ENCODE measurements around the gene GALNT10. TPM values are rescaled to one million over a fixed set of nuclear protein-coding genes. Genes with fewer than 3 reads are reported as not detected.

Gene GALNT10
- total RNA-seq, 1 donor from 2014 or later = 10.2 TPM

- H3K4me1 Mint-ChIP-seq = peaks cover 17% of the 10 kb centered on the region
- H3K27me3 ChIP-seq = no peaks in the 10 kb centered on the region
- H4K20me1 ChIP-seq (ENCODE audit: low read depth) = no peaks in the 10 kb centered on the region
- H3F3A ChIP-seq (ENCODE audit: low read depth) = no peaks in the 10 kb centered on the region
- TF ChIP-seq EZH2 (IDR thresholded peaks at IDR 0.05) (no peak), CTCF (IDR thresholded peaks at IDR 0.05) (no peak), EZH2phosphoT487 (IDR thresholded peaks at IDR 0.05) (no peak)
- no peak for DNase-seq (ENCODE audit: low spot score)
- H3K27me3 Mint-ChIP-seq (ENCODE audit: insufficient read depth, low read depth) = no peaks in the 10 kb centered on the region
- no peaks in the 10 kb centered on the region for H3K9me3 ChIP-seq (ENCODE audit: low read depth)
- no peak overlapping the region for H3K4me2 ChIP-seq
- no peak overlapping the region for H3K27ac Mint-ChIP-seq
- peaks cover 3% of the 10 kb centered on the region for H3K4me1 ChIP-seq
- H3K4me3 ChIP-seq = no peak overlapping the region
- no peak overlapping the region for H3K27ac ChIP-seq
- H3K4me3 Mint-ChIP-seq = no peak overlapping the region
- H2AFZ ChIP-seq (replicated peaks) = no peak overlapping the region
- H3K36me3 Mint-ChIP-seq = peaks cover 8% of the 10 kb centered on the region
- H3K9ac ChIP-seq = no peak overlapping the region
- H3K79me2 ChIP-seq (ENCODE audit: low read depth) = no peaks in the 10 kb centered on the region
- H3K36me3 ChIP-seq = no peaks in the 10 kb centered on the region
- H3K9me3 Mint-ChIP-seq = no peaks in the 10 kb centered on the region
Observed at GRCh38 chr5:154329062-154329461, 138.5 kb downstream of the GALNT10 start.

- Histone ChIP-seq H3K9me3 (ENCODE audit: low read depth) (no peaks in the 10 kb centered on the region), H2AFZ (replicated peaks) (no peak overlapping the region), H3K9ac (no peak overlapping the region), H3F3A (ENCODE audit: low read depth) (no peaks in the 10 kb centered on the region), H3K4me1 (peaks cover 6% of the 10 kb centered on the region), H3K27ac (no peak overlapping the region), H3K4me3 (no peak overlapping the region), H4K20me1 (ENCODE audit: low read depth) (no peaks in the 10 kb centered on the region), H3K4me2 (no peak overlapping the region), H3K79me2 (ENCODE audit: low read depth) (no peaks in the 10 kb centered on the region), H3K27me3 (no peaks in the 10 kb centered on the region), H3K36me3 (no peaks in the 10 kb centered on the region)
- H3K27ac Mint-ChIP-seq = no peak overlapping the region
- no peak for DNase-seq (ENCODE audit: low spot score)
- H3K4me1 Mint-ChIP-seq = peaks cover 17% of the 10 kb centered on the region
- TF ChIP-seq EZH2phosphoT487 (IDR thresholded peaks at IDR 0.05) (no peak), CTCF (IDR thresholded peaks at IDR 0.05) (no peak), EZH2 (IDR thresholded peaks at IDR 0.05) (no peak)
- peaks cover 5% of the 10 kb centered on the region for H3K36me3 Mint-ChIP-seq
- no peaks in the 10 kb centered on the region for H3K27me3 Mint-ChIP-seq (ENCODE audit: insufficient read depth, low read depth)
- no peaks in the 10 kb centered on the region for H3K9me3 Mint-ChIP-seq
- H3K4me3 Mint-ChIP-seq = no peak overlapping the region
Observed at GRCh38 chr5:154329519-154330040, 139.0 kb downstream of the GALNT10 start.

GRCh38 chr5:154330097-154330667 lies 139.6 kb downstream of the GALNT10 start:
- Histone ChIP-seq H3K27me3 (no peaks in the 10 kb centered on the region), H3K79me2 (ENCODE audit: low read depth) (no peaks in the 10 kb centered on the region), H2AFZ (replicated peaks) (no peak overlapping the region), H3K27ac (no peak overlapping the region), H3K36me3 (no peaks in the 10 kb centered on the region), H3K9me3 (ENCODE audit: low read depth) (no peaks in the 10 kb centered on the region), H3K4me1 (peaks cover 6% of the 10 kb centered on the region), H3K9ac (no peak overlapping the region), H3K4me3 (no peak overlapping the region), H4K20me1 (ENCODE audit: low read depth) (no peaks in the 10 kb centered on the region), H3F3A (ENCODE audit: low read depth) (no peaks in the 10 kb centered on the region), H3K4me2 (no peak overlapping the region)
- Mint-ChIP-seq H3K27ac (no peak overlapping the region), H3K4me1 (peaks cover 17% of the 10 kb centered on the region), H3K4me3 (no peak overlapping the region), H3K36me3 (peaks cover 5% of the 10 kb centered on the region), H3K9me3 (no peaks in the 10 kb centered on the region), H3K27me3 (ENCODE audit: insufficient read depth, low read depth) (no peaks in the 10 kb centered on the region)
- DNase-seq (ENCODE audit: low spot score) = no peak
- TF ChIP-seq EZH2phosphoT487 (IDR thresholded peaks at IDR 0.05) = no peak
- no peak for TF ChIP-seq EZH2 (IDR thresholded peaks at IDR 0.05)
- TF ChIP-seq CTCF (IDR thresholded peaks at IDR 0.05) = no peak
